Astrocyte (in vitro differentiated cells and primary cell): ENCODE measurements around the gene SRGN. TPM values are rescaled to one million over a fixed set of nuclear protein-coding genes. Genes with fewer than 3 reads are reported as not detected.
A peak's percentile ranks its signal among the peaks of the same experiment; 100 is the strongest.

ENCODE experiments used
- DNase-seq: peaks from one replicate; pipeline ENCODE4 v3.0.0-alpha.2; 2010; ENCODE audit warnings: low read depth
- FAIRE-seq: peaks from 2 replicates; lab custom pipeline; 2011; peaks lifted over from hg19 to GRCh38; lab: Jason Lieb, UNC
- H2AFZ ChIP-seq: 2 replicates; pipeline ENCODE4 v1.6.0; 2012; ENCODE audit warnings: low read depth, low read length, inconsistent platforms
- H3K27ac ChIP-seq: 2 replicates; pipeline ENCODE4 v1.5.1; 2011; ENCODE audit warnings: low read depth, low read length, inconsistent platforms
- H3K27me3 ChIP-seq: 2 replicates; pipeline ENCODE4 v1.6.0; 2011; ENCODE audit warnings: low read length, inconsistent platforms; ENCODE audit not compliant: insufficient read depth
- H3K36me3 ChIP-seq: 2 replicates; pipeline ENCODE4 v1.5.1; 2011; ENCODE audit warnings: low read length, inconsistent platforms; ENCODE audit not compliant: insufficient read depth
- H3K4me1 ChIP-seq: 2 replicates; pipeline ENCODE4 v1.5.1; 2011; ENCODE audit warnings: low read length, inconsistent platforms; ENCODE audit not compliant: insufficient read depth
- H3K4me2 ChIP-seq: 2 replicates; pipeline ENCODE4 v1.6.0; 2012; ENCODE audit warnings: low read length, inconsistent platforms
- H3K4me3 ChIP-seq: 2 replicates; pipeline ENCODE4 v1.5.1; 2011; ENCODE audit warnings: low read depth, mild to moderate bottlenecking, low read length, inconsistent platforms; ENCODE audit not compliant: insufficient read depth
- H3K79me2 ChIP-seq: 2 replicates; pipeline ENCODE4 v1.6.0; 2012; ENCODE audit warnings: mild to moderate bottlenecking, low read length, inconsistent platforms; ENCODE audit not compliant: insufficient read depth
- H3K9ac ChIP-seq: 2 replicates; pipeline ENCODE4 v1.6.0; 2012; ENCODE audit warnings: mild to moderate bottlenecking, low read length, inconsistent platforms
- H3K9me3 ChIP-seq: 2 replicates; pipeline ENCODE4 v1.5.1; 2012; ENCODE audit warnings: low read depth, mild to moderate bottlenecking, low read length, inconsistent platforms; ENCODE audit not compliant: insufficient read depth
- H4K20me1 ChIP-seq: 2 replicates; pipeline ENCODE4 v1.6.0; 2012; ENCODE audit warnings: low read length, inconsistent platforms; ENCODE audit not compliant: insufficient read depth
- H3K27ac Mint-ChIP-seq: one replicate; pipeline ENCODE4 v1.8.0; 2021; ENCODE audit warnings: mild to moderate bottlenecking, mixed read lengths; ENCODE audit not compliant: unreplicated experiment
- H3K27me3 Mint-ChIP-seq: one replicate; pipeline ENCODE4 v1.8.0; 2021; ENCODE audit warnings: low read depth, mixed read lengths; ENCODE audit not compliant: unreplicated experiment
- H3K36me3 Mint-ChIP-seq: one replicate; pipeline ENCODE4 v1.8.0; 2021; ENCODE audit warnings: low read depth, mixed read lengths; ENCODE audit not compliant: unreplicated experiment
- H3K4me1 Mint-ChIP-seq: one replicate; pipeline ENCODE4 v1.8.0; 2021; ENCODE audit warnings: low read depth, mixed read lengths; ENCODE audit not compliant: unreplicated experiment
- H3K4me3 Mint-ChIP-seq: one replicate; pipeline ENCODE4 v1.8.0; 2021; ENCODE audit warnings: mild to moderate bottlenecking, moderate library complexity, mixed read lengths; ENCODE audit not compliant: unreplicated experiment
- H3K9me3 Mint-ChIP-seq: one replicate; pipeline ENCODE4 v1.8.0; 2021; ENCODE audit warnings: mild to moderate bottlenecking, mixed read lengths; ENCODE audit not compliant: unreplicated experiment
- EZH2 ChIP-seq: IDR thresholded peaks from 2 replicates; pipeline ENCODE4 v1.6.1; 2012; ENCODE audit warnings: mild to moderate bottlenecking, low read length, inconsistent platforms; ENCODE audit not compliant: insufficient read depth
- total RNA-seq: library from RNA; stranded (reverse); gene quantifications from 2 replicates; pipeline ENCODE4 v1.2.1, GENCODE V29; 2021
- TF ChIP-seq, protein P1 (sequence below): IDR thresholded peaks from 2 replicates; pipeline ENCODE4 v1.5.1; 2011; ENCODE audit warnings: low read depth, mild to moderate bottlenecking, inconsistent platforms, low read length, moderate library complexity; ENCODE audit not compliant: insufficient read depth

Gene SRGN
- total RNA-seq, 1 donor from 2014 or later, result 0.30 TPM

DNA sequence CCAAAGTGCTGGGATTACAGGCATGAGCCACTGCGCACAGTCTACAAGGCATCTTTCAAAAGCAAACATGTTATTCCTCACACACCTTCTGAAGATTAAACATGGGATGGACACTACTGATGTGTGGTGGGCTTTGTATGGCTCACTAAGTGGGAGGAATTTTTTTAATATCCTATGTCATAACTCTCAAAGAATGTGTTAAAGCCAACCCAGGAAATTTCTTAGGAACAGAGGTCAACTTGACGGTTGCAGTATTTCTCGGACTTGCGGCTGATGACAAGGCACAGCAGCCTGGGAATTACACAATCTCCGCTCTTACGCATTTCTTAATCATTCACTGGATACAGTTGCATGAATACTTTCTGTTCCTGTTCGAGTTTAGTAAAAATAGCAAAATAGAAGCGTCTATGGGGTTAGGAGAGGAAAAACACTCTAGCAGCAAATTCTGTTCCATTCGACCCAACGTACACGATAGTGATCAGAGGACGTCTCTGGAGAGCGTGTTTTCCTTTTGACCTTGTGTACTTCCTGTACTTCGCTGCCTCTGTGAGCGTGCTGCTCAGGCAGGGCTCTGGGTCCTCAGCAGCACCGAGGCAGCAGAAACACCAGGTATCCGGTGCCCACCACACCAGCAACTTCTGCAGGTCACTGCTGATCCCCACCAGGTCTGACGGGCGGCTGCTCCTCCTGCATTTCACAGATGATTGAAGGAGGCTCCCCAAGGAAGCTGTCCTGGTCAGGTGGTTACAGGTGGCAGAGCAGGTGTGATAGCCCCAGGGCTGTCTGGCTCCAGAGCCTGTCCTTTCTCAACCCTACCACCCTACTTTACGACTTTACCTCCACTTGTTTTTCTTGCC, 26.4 kb upstream of the SRGN start:
- Mint-ChIP-seq H3K36me3 (no peaks in the 10 kb centered on the region), H3K4me3 (no peak overlapping the region), H3K27me3 (peaks cover 18% of the 10 kb centered on the region), H3K9me3 (no peaks in the 10 kb centered on the region), H3K4me1 (peaks cover 18% of the 10 kb centered on the region), H3K27ac (no peak overlapping the region)
- peak; percentile 80 for FAIRE-seq
- no peaks in the 10 kb centered on the region for H4K20me1 ChIP-seq
- peak overlapping the region; percentile 88 for H3K4me2 ChIP-seq
- no peaks in the 10 kb centered on the region for H3K9me3 ChIP-seq
- H3K4me1 ChIP-seq, result peaks cover 32% of the 10 kb centered on the region
- H3K79me2 ChIP-seq, result no peaks in the 10 kb centered on the region
- peak overlapping the region; percentile 48 for H3K4me3 ChIP-seq
- H3K27me3 ChIP-seq, result no peaks in the 10 kb centered on the region
- peak overlapping the region; percentile 81 for H3K9ac ChIP-seq
- TF ChIP-seq EZH2, result no peak
- TF ChIP-seq, protein P1, sequence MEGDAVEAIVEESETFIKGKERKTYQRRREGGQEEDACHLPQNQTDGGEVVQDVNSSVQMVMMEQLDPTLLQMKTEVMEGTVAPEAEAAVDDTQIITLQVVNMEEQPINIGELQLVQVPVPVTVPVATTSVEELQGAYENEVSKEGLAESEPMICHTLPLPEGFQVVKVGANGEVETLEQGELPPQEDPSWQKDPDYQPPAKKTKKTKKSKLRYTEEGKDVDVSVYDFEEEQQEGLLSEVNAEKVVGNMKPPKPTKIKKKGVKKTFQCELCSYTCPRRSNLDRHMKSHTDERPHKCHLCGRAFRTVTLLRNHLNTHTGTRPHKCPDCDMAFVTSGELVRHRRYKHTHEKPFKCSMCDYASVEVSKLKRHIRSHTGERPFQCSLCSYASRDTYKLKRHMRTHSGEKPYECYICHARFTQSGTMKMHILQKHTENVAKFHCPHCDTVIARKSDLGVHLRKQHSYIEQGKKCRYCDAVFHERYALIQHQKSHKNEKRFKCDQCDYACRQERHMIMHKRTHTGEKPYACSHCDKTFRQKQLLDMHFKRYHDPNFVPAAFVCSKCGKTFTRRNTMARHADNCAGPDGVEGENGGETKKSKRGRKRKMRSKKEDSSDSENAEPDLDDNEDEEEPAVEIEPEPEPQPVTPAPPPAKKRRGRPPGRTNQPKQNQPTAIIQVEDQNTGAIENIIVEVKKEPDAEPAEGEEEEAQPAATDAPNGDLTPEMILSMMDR, result no peak
- peak overlapping the region; percentile 96 for H3K27ac ChIP-seq
- DNase-seq, result peak; percentile 98
- no peaks in the 10 kb centered on the region for H3K36me3 ChIP-seq
- H2AFZ ChIP-seq, result peak overlapping the region; percentile 68

DNA sequence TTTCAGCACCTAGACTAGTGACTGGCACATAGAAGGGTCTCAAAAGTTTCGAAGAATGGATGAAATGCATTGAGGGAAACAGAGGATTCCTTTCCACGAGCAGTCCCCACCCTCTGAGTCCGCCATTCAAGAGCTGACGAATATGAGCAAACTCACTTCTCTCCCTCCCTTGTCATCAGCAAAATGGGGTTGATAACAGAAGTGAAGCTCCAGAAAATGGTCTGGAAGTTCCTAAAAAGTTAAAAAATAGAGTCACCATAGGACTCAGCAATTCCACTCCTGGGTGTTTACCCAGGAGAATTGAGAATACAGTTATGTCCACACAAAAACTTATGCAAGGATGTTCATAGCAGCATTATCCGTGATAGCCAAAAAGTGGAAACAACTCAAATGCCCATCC, 25.0 kb upstream of the SRGN start:
- Mint-ChIP-seq H3K36me3 (no peaks in the 10 kb centered on the region), H3K4me1 (peaks cover 9% of the 10 kb centered on the region), H3K27me3 (peaks cover 15% of the 10 kb centered on the region), H3K27ac (no peak overlapping the region), H3K4me3 (no peak overlapping the region), H3K9me3 (no peaks in the 10 kb centered on the region)
- Histone ChIP-seq H4K20me1 (no peaks in the 10 kb centered on the region), H3K4me1 (peaks cover 22% of the 10 kb centered on the region), H3K36me3 (no peaks in the 10 kb centered on the region), H3K9me3 (no peaks in the 10 kb centered on the region), H3K27me3 (no peaks in the 10 kb centered on the region), H3K4me2 (no peak overlapping the region), H3K4me3 (no peak overlapping the region), H3K9ac (no peak overlapping the region), H3K27ac (no peak overlapping the region), H3K79me2 (no peaks in the 10 kb centered on the region), H2AFZ (no peak overlapping the region)
- no peak for FAIRE-seq
- TF ChIP-seq, protein P1, result no peak
- TF ChIP-seq EZH2, result no peak
- no peak for DNase-seq
